Sigmoid colon (tissue), 7 donors: Measurements from ENCODE around the gene TTC9B. TPM values are rescaled to one million over a fixed set of nuclear protein-coding genes. Genes with fewer than 3 reads are reported as not detected.

ENCODE experiments used
- DNase-seq: peaks from one replicate; pipeline ENCODE4 v3.0.0-alpha.2; 2019
- H3K27ac ChIP-seq, 4 donors: fragments of 200-600 bp; sonication (generic); one replicate each; pipeline ENCODE4 v1.5.1; 2016 to 2019; ENCODE audit warnings: mild to moderate bottlenecking in 1 of 4
- H3K27me3 ChIP-seq, 3 donors: fragments of 200-600 bp; sonication (generic); one replicate each; pipeline ENCODE4 v1.5.1; 2019; ENCODE audit warnings: mild to moderate bottlenecking in 1 of 3
- H3K36me3 ChIP-seq, 4 donors: fragments of 200-600 bp; sonication (generic); one replicate each; pipeline ENCODE4 v1.5.1; 2016 to 2019
- H3K4me1 ChIP-seq, 4 donors: fragments of 200-600 bp; sonication (generic); one replicate each; pipeline ENCODE4 v1.5.1; 2017 to 2019
- H3K4me3 ChIP-seq, 4 donors: fragments of 200-600 bp; sonication (generic); one replicate each; pipeline ENCODE4 v1.5.1; 2017 to 2019; ENCODE audit warnings: mild to moderate bottlenecking in 2 of 4, moderate library complexity in 1 of 4
- H3K9me3 ChIP-seq, 4 donors: fragments of 200-600 bp in 3 of 4; sonication (generic) in 3 of 4; one replicate each; pipeline versions ENCODE4 v1.5.1 to v1.6.1; 2013 to 2019
- CTCF ChIP-seq, 4 experiments: fragments of 450-650 bp in 3 of 4; fragments of 200-600 bp in 1 of 4; IDR thresholded peaks; one replicate each; pipeline ENCODE4 v1.5.1; 2016 to 2019; ENCODE audit warnings: antibody characterized with exemption in 4 of 4, mild to moderate bottlenecking in 3 of 4, moderate library complexity in 2 of 4
- EP300 ChIP-seq, 4 donors: sonication (generic); formaldehyde crosslinking; IDR thresholded peaks; one replicate each; pipeline ENCODE4 v1.6.1; 2017; ENCODE audit warnings: antibody characterized with exemption in 4 of 4
- POLR2A ChIP-seq, 2 donors: fragments of 450-650 bp; IDR thresholded peaks; one replicate each; pipeline ENCODE4 v1.6.1; 2016; ENCODE audit warnings: antibody characterized with exemption in 2 of 2, mild to moderate bottlenecking in 2 of 2, moderate library complexity in 2 of 2
- POLR2AphosphoS5 ChIP-seq, 4 donors: sonication (generic); formaldehyde crosslinking; IDR thresholded peaks; one replicate each; pipeline ENCODE4 v1.6.1; 2017; ENCODE audit warnings: antibody characterized with exemption in 4 of 4
- WGBS, 2 donors: extraction: QIAGEN DNeasy Blood & Tissue Kit; methylation state at CpG; one replicate each; pipeline ENCODE4 v1.1.7; 2013; 5-methylcytosine and 5-hydroxymethylcytosine counted together
- intact Hi-C: fragments of 100-400 bp; cut with DNase I; formaldehyde crosslinking; loops from one replicate; pipeline ENCODE4 v1.15.1; 2023
- polyA plus RNA-seq, 3 donors: library from polyadenylated mRNA; stranded (reverse); fragments of 200-250 nt; gene quantifications; one replicate each; pipeline ENCODE4 v1.2.3, GENCODE V29; 2013
- total RNA-seq, 4 donors: library from RNA; depleted of rRNA; stranded (reverse); fragments of >200 nt; gene quantifications; one replicate each; pipeline ENCODE4 v1.1.0, GENCODE V29; 2016
- donor health status: healthy with polysubstance abuse.
- donor health status: Bipolar disorder and iron deficiency.
- donor health status: healthy.

TTC9B gene
- total and polyA plus RNA-seq, 7 donors = 0.34 to 5.0 (median 1.1) TPM; not detected in 4

GRCh38 chr19:40251244-40251643 is 33.1 kb upstream of the TTC9B start:
- no peak overlapping the region for H3K27ac ChIP-seq
- H3K9me3 ChIP-seq = no peaks in the 10 kb centered on the region
- TF ChIP-seq EP300 (IDR thresholded peaks at IDR 0.05) = no peak
- TF ChIP-seq POLR2AphosphoS5 (IDR thresholded peaks at IDR 0.05) = no peak
- TF ChIP-seq POLR2A (IDR thresholded peaks at IDR 0.05) = no peak
- TF ChIP-seq CTCF (IDR thresholded peaks at IDR 0.05) = no peak
- peaks cover 17 to 69% (median 27%) of the 10 kb centered on the region in 4 donors for H3K36me3 ChIP-seq
- H3K4me3 ChIP-seq = no peak overlapping the region
- no peaks in the 10 kb centered on the region for H3K27me3 ChIP-seq
- no peak for DNase-seq
- intact Hi-C loops = no loop called here
- peaks cover 0 to 11% (median 3%) of the 10 kb centered on the region in 4 donors for H3K4me1 ChIP-seq

GRCh38 chr19:40249781-40250180 is 31.6 kb upstream of the TTC9B start:
- Histone ChIP-seq H3K27me3 (no peaks in the 10 kb centered on the region), H3K9me3 (no peaks in the 10 kb centered on the region), H3K4me1 (peaks cover 0 to 21% (median 12%) of the 10 kb centered on the region in 4 donors), H3K27ac (no peak overlapping the region), H3K36me3 (peaks cover 4 to 54% (median 13%) of the 10 kb centered on the region in 4 donors), H3K4me3 (no peak overlapping the region)
- DNase-seq = no peak
- TF ChIP-seq POLR2A (IDR thresholded peaks at IDR 0.05) (no peak), CTCF (IDR thresholded peaks at IDR 0.05) (no peak), POLR2AphosphoS5 (IDR thresholded peaks at IDR 0.05) (no peak), EP300 (IDR thresholded peaks at IDR 0.05) (no peak)
- intact Hi-C loops = no loop called here
- 92% methylated on average over 11 of the region's 11 CpGs for WGBS, 2 donors

GRCh38 chr19:40249201-40249600 is 31.0 kb upstream of the TTC9B start:
- no peak for DNase-seq
- TF ChIP-seq POLR2AphosphoS5 (IDR thresholded peaks at IDR 0.05) = no peak
- no peak for TF ChIP-seq EP300 (IDR thresholded peaks at IDR 0.05)
- no peak for TF ChIP-seq POLR2A (IDR thresholded peaks at IDR 0.05)
- no peak for TF ChIP-seq CTCF (IDR thresholded peaks at IDR 0.05)
- no peak overlapping the region for H3K27ac ChIP-seq
- H3K36me3 ChIP-seq = peaks cover 0 to 48% (median 7%) of the 10 kb centered on the region in 4 donors
- 84 to 90% methylated on average over 10 of the region's 10 CpGs for WGBS, 2 donors
- no peaks in the 10 kb centered on the region for H3K27me3 ChIP-seq
- H3K4me1 ChIP-seq = peaks cover 0 to 25% (median 12%) of the 10 kb centered on the region in 4 donors
- intact Hi-C loops = no loop called here
- H3K4me3 ChIP-seq = no peak overlapping the region
- no peaks in the 10 kb centered on the region for H3K9me3 ChIP-seq

- H3K27me3 ChIP-seq = no peaks in the 10 kb centered on the region
- H3K27ac ChIP-seq = no peak overlapping the region
- 92% methylated on average over 12 of the region's 12 CpGs for WGBS, 2 donors
- H3K9me3 ChIP-seq = no peaks in the 10 kb centered on the region
- H3K4me3 ChIP-seq = no peak overlapping the region
- intact Hi-C loops = no loop called here
- H3K36me3 ChIP-seq = peaks cover 0 to 35% (median 3%) of the 10 kb centered on the region in 4 donors
- no peak for DNase-seq
- TF ChIP-seq CTCF (IDR thresholded peaks at IDR 0.05) (no peak), EP300 (IDR thresholded peaks at IDR 0.05) (no peak), POLR2AphosphoS5 (IDR thresholded peaks at IDR 0.05) (no peak), POLR2A (IDR thresholded peaks at IDR 0.05) (no peak)
- peaks cover 0 to 25% (median 11%) of the 10 kb centered on the region in 4 donors for H3K4me1 ChIP-seq
These were observed 29.6 kb upstream of the TTC9B start for GRCh38 chr19:40247735-40248262.

GRCh38 chr19:40247178-40247577 is 29.0 kb upstream of the TTC9B start:
- Histone ChIP-seq H3K4me1 (peaks cover 0 to 25% (median 14%) of the 10 kb centered on the region in 4 donors), H3K36me3 (peaks cover 0 to 34% (median 3%) of the 10 kb centered on the region in 4 donors)

More at GRCh38 chr19:40247178-40247577, 29.0 kb upstream of the TTC9B start:
- no peak overlapping the region for H3K4me3 ChIP-seq
- no peak overlapping the region for H3K27ac ChIP-seq
- H3K9me3 ChIP-seq = no peaks in the 10 kb centered on the region
- intact Hi-C loops = no loop called here
- no peak for DNase-seq
- no peaks in the 10 kb centered on the region for H3K27me3 ChIP-seq
- TF ChIP-seq EP300 (IDR thresholded peaks at IDR 0.05) = no peak
- TF ChIP-seq POLR2A (IDR thresholded peaks at IDR 0.05) = no peak
- no peak for TF ChIP-seq POLR2AphosphoS5 (IDR thresholded peaks at IDR 0.05)
- TF ChIP-seq CTCF (IDR thresholded peaks at IDR 0.05) = no peak
- WGBS, 2 donors = 92 to 93% methylated on average over 6 of the region's 6 CpGs
